Tibial artery (tissue), 4 donors: ENCODE measurements around the gene PLIN4.

Experiments used
- DNase-seq, 2 donors: peaks; one replicate each; pipeline ENCODE4 v3.0.0-alpha.2; 2019
- H3K27ac ChIP-seq, 2 donors: fragments of 200-600 bp; sonication (generic) in 1 of 2; 1 replicate in 1 of 2; 2 replicates in 1 of 2; pipeline ENCODE4 v1.5.1; 2018 to 2019; ENCODE audit warnings: mild to moderate bottlenecking in 1 of 2
- H3K27me3 ChIP-seq, 2 donors: fragments of 200-600 bp; sonication (generic) in 1 of 2; one replicate each; pipeline versions ENCODE4 v1.5.1 to v1.6.0; 2016 to 2019
- H3K36me3 ChIP-seq, 3 donors: fragments of 200-600 bp; sonication (generic) in 2 of 3; one replicate each; pipeline ENCODE4 v1.5.1; 2016 to 2019; ENCODE audit warnings: mild to moderate bottlenecking in 2 of 3
- H3K4me1 ChIP-seq, 4 donors: fragments of 200-600 bp; sonication (generic) in 2 of 4; 1 replicate in 3 of 4; 2 replicates in 1 of 4; pipeline ENCODE4 v1.5.1; 2016 to 2019
- H3K4me3 ChIP-seq, 2 donors: fragments of 200-600 bp; sonication (generic) in 1 of 2; 1 replicate in 1 of 2; 2 replicates in 1 of 2; pipeline ENCODE4 v1.5.1; 2018 to 2019; ENCODE audit warnings: mild to moderate bottlenecking in 2 of 2
- H3K9me3 ChIP-seq, 3 donors: fragments of 200-600 bp; sonication (generic) in 1 of 3; one replicate each; pipeline ENCODE4 v1.5.1; 2016 to 2019
- intact Hi-C: fragments of 100-400 bp; cut with DNase I; formaldehyde crosslinking; loops from one replicate; pipeline ENCODE4 v1.15.0; 2023; ENCODE audit warnings: low total_unique reads
- TF ChIP-seq, protein P1 (sequence below), 2 experiments: fragments of 200-600 bp in 1 of 2; fragments of 450-650 bp in 1 of 2; IDR thresholded peaks; one replicate each; pipeline ENCODE4 v1.5.1; 2017 to 2019; ENCODE audit warnings: antibody characterized with exemption in 2 of 2, mild to moderate bottlenecking in 1 of 2, moderate library complexity in 1 of 2

PLIN4 gene

DNA sequence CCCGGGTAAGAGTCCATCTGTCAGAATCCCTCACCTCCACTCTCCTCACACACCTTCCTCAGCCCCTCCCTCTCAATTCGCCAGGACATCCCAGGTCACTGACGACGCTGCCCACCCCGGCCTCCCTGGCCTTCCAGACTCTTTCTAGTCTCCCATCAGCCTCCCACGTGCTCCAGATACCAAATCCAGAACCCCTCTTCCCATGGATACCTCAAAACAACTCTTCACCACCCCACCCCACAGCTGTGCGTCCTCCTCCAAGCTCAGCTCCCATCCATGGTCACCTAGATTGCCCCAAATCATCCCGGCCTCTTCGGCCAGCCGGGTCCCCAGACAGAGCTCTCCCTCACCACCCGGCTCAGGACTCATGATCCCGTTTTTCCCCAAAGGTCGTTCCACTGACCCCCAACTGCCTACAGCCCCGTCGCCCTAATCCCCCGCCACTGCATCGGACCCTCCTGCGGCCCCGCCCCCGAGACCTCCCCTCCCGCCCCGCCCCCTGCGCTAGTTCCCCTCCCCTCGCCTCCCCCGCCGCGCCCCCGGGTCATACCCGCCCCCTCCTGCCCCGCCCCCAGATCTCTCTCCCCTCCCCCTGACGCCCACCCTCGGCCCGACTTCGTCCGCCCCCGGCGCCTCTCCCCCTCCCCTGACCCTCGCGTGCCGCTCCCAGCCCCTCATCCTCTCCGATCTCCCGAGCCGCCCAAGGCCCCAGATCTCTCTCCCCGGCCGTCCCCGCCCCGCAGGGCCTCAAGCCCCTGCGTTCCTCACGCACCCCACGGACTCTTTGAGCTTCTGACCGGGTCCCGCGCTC, 61.2 kb downstream of the PLIN4 start:
- Histone ChIP-seq H3K9me3 (no peaks in the 10 kb centered on the region), H3K4me3 (peak overlapping the region; percentile 79 to 94), H3K27ac (peak overlapping the region; percentile 85 to 89), H3K36me3 (peaks cover 22 to 27% (median 23%) of the 10 kb centered on the region in 3 donors), H3K27me3 (no peaks in the 10 kb centered on the region), H3K4me1 (peaks cover 0 to 27% (median 24%) of the 10 kb centered on the region in 4 donors)
- TF ChIP-seq, protein P1, sequence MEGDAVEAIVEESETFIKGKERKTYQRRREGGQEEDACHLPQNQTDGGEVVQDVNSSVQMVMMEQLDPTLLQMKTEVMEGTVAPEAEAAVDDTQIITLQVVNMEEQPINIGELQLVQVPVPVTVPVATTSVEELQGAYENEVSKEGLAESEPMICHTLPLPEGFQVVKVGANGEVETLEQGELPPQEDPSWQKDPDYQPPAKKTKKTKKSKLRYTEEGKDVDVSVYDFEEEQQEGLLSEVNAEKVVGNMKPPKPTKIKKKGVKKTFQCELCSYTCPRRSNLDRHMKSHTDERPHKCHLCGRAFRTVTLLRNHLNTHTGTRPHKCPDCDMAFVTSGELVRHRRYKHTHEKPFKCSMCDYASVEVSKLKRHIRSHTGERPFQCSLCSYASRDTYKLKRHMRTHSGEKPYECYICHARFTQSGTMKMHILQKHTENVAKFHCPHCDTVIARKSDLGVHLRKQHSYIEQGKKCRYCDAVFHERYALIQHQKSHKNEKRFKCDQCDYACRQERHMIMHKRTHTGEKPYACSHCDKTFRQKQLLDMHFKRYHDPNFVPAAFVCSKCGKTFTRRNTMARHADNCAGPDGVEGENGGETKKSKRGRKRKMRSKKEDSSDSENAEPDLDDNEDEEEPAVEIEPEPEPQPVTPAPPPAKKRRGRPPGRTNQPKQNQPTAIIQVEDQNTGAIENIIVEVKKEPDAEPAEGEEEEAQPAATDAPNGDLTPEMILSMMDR (IDR thresholded peaks at IDR 0.05) = no peak
- no peak for DNase-seq
- intact Hi-C loops = loop anchor here (1.0 kb wide), 1 partner anchor 13 kb away; no protein-coding TSS in a partner anchor

DNA sequence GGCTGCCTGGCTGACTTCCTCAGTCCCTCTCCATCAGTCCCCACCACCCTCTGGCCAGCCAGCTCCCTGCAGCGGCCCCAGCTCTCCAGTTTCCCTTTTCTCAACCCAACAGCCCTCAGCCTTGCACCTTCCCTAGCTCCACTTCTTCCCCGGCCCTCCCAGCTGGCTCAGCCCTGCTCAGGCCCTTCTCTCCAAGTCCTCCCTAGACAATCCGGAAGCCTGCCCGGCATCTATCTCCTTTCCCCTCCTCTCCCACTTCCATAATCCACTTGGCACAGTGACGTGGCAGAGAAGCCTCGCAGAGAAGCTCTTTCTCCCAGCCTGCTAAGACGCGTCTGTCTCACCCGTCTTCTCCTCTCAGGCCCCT, 61.8 kb downstream of the PLIN4 start:
- TF ChIP-seq, protein P1 (IDR thresholded peaks at IDR 0.05) = no peak
- intact Hi-C loops = loop anchor here (1.0 kb wide), 1 partner anchor 14 kb away; no protein-coding TSS in a partner anchor
- Histone ChIP-seq H3K27me3 (no peaks in the 10 kb centered on the region), H3K36me3 (peaks cover 27 to 33% (median 28%) of the 10 kb centered on the region in 3 donors), H3K4me3 (peak overlapping the region; percentile 79 to 94), H3K9me3 (no peaks in the 10 kb centered on the region), H3K27ac (peak overlapping the region; percentile 85 to 89), H3K4me1 (peaks cover 0 to 27% (median 24%) of the 10 kb centered on the region in 4 donors)
- no peak for DNase-seq

DNA sequence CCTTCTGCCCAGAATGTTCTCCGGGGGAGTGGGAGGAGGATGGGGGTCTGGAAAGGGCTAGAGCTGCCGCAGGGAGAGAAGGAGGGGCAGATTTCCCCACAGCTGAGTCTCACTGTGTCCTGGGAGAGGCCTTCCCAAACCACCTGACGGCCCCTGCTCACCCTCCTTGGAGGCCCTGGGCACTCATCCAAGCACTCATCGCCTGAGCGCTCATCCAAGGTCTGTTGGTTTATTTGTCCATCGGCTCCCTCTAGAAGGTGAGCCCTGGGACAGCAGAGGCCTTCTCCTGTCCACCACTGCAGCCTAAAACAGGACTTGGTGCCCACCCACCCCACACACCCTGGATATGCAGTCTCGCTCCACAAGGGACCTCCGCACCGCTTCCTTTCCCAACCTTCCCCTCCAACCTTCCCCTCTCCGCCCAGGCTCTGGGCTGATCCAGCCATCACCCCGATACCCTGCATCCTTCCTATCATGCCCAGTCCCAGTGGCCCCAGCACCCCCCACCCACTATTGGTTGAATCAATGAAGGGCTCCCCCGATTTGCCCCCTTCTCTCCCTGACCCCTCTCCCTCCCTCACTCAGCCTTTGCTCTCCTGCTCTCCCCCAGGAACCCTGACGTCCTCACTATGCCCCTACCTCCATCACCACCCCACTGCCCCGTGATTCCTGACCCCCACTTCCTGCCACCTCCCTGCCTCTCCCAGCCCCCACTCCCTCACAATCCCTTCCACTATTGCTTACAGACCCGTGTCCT, 62.4 kb downstream of the PLIN4 start:
- peak overlapping the region; percentile 79 to 94 for H3K4me3 ChIP-seq
- TF ChIP-seq, protein P1 (IDR thresholded peaks at IDR 0.05) = no peak
- no peaks in the 10 kb centered on the region for H3K9me3 ChIP-seq
- H3K27ac ChIP-seq = peak overlapping the region; percentile 85 to 89
- peaks cover 0 to 27% (median 24%) of the 10 kb centered on the region in 4 donors for H3K4me1 ChIP-seq
- intact Hi-C loops = loop anchor here (1.0 kb wide), 1 partner anchor 14 kb away; no protein-coding TSS in a partner anchor
- peaks cover 33 to 38% (median 34%) of the 10 kb centered on the region in 3 donors for H3K36me3 ChIP-seq
- DNase-seq = no peak
- no peaks in the 10 kb centered on the region for H3K27me3 ChIP-seq

DNA sequence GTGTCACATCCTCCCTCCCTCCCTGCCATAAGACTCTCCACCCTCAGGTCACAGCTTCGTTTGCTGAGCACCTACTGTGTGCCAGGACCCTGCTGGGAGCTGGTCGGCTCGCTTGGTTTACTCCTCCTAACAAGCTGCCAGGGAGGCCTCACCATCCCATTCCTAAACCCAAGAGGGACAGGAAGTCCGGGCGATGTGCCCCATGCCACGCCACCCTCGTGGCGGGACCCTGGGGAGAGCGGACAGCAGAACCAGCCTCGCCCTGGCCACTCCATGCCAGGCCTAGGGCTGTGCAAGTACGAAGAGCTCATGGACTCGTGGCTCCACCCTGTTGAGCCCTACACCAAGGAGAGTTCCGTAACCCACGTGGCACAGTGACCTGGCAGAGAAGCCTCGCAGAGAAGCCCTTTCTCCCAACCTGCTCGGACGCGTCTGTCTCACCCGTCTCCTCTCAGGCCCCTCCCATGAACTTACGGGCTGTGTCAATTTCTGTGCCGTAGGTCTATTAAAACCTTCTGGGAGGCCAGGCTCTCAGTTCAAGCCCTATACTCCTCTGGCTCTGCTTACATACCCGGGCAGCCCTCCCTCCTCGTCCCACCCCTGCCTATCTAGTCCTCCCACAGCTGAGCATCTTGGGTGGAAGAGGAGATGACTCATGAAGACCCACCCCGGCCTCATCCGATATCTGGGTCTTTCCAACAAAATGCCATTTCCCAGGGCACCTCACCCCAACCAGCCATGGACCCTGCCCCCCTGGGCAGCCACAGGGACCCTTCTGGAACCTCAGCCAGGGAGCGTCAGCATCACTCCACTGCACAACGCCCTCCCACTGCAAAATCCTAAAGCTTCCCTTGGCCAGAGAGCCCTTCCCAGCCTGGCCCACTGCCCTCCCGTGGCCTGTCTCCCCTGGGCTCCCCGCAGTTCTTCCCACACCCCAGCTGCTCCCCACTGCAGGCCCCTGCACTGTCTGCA, 63.3 kb downstream of the PLIN4 start:
- H3K4me3 ChIP-seq = no peak overlapping the region
- H3K27me3 ChIP-seq = no peaks in the 10 kb centered on the region
- peaks cover 35 to 47% (median 35%) of the 10 kb centered on the region in 3 donors for H3K36me3 ChIP-seq
- H3K9me3 ChIP-seq = no peaks in the 10 kb centered on the region
- H3K27ac ChIP-seq = peak overlapping the region in 1 of 2 donors; percentile 89
- intact Hi-C loops = no loop called here
- peak in 1 of 2 donors; percentile 48 for DNase-seq
- peaks cover 0 to 27% (median 24%) of the 10 kb centered on the region in 4 donors for H3K4me1 ChIP-seq
- TF ChIP-seq, protein P1 (IDR thresholded peaks at IDR 0.05) = no peak
